GM18507 (cell line): ENCODE data around the gene FAM184B.

Experiments
- DNase-seq: peaks from one replicate; pipeline ENCODE4 v3.0.0; 2011; ENCODE audit warnings: low read depth; ENCODE audit not compliant: insufficient read length; ENCODE audit errors: extremely low spot score
- FAIRE-seq: peaks from 2 replicates; lab custom pipeline; 2011; peaks lifted over from hg19 to GRCh38; lab: Jason Lieb, UNC

FAM184B gene

GRCh38 chr4:17780501-17781299 is 721 bp downstream of the FAM184B start:
- DNase-seq (no peak), FAIRE-seq (no peak)

- DNase-seq (no peak), FAIRE-seq (no peak)
Measured at GRCh38 chr4:17778431-17778830, 3.0 kb downstream of the FAM184B start.

- FAIRE-seq, result no peak
- DNase-seq, result no peak
Measured at GRCh38 chr4:17773135-17773698, 8.2 kb downstream of the FAM184B start.

GRCh38 chr4:17771284-17771908 is 10.0 kb downstream of the FAM184B start:
- DNase-seq, result no peak
- no peak for FAIRE-seq

GRCh38 chr4:17770845-17771244 is 10.6 kb downstream of the FAM184B start:
- FAIRE-seq (no peak), DNase-seq (no peak)

GRCh38 chr4:17769406-17770174 is 11.8 kb downstream of the FAM184B start:
- no peak for FAIRE-seq

GRCh38 chr4:17766826-17767458 is 14.5 kb downstream of the FAM184B start:
- DNase-seq (no peak), FAIRE-seq (no peak)

More at GRCh38 chr4:17769406-17770174, 11.8 kb downstream of the FAM184B start:
- no peak for DNase-seq

GRCh38 chr4:17765514-17766286 is 15.7 kb downstream of the FAM184B start:
- no peak for FAIRE-seq

GRCh38 chr4:17763931-17764330 is 17.5 kb downstream of the FAM184B start:
- FAIRE-seq (no peak), DNase-seq (no peak)

More at GRCh38 chr4:17765514-17766286, 15.7 kb downstream of the FAM184B start:
- no peak for DNase-seq

GRCh38 chr4:17763416-17763815 is 18.0 kb downstream of the FAM184B start:
- FAIRE-seq (no peak), DNase-seq (no peak)

GRCh38 chr4:17762726-17763125 is 18.7 kb downstream of the FAM184B start:
- no peak for FAIRE-seq
- DNase-seq, result no peak

GRCh38 chr4:17761062-17761461 is 20.4 kb downstream of the FAM184B start:
- DNase-seq, result no peak
- no peak for FAIRE-seq

- FAIRE-seq (no peak), DNase-seq (no peak)
Measured at GRCh38 chr4:17760626-17761025, 20.8 kb downstream of the FAM184B start.

GRCh38 chr4:17758485-17758884 is 22.9 kb downstream of the FAM184B start:
- DNase-seq, result no peak

GRCh38 chr4:17757621-17758020 is 23.8 kb downstream of the FAM184B start:
- DNase-seq (no peak), FAIRE-seq (no peak)

More at GRCh38 chr4:17758485-17758884, 22.9 kb downstream of the FAM184B start:
- FAIRE-seq, result no peak

- no peak for DNase-seq
- FAIRE-seq, result no peak
Measured at GRCh38 chr4:17753646-17754045, 27.8 kb downstream of the FAM184B start.

GRCh38 chr4:17740702-17741101 is 40.7 kb downstream of the FAM184B start:
- DNase-seq, result no peak
- no peak for FAIRE-seq

- DNase-seq (no peak), FAIRE-seq (no peak)
Measured at GRCh38 chr4:17736484-17736883, 44.9 kb downstream of the FAM184B start.

- FAIRE-seq (no peak), DNase-seq (no peak)
Measured at GRCh38 chr4:17726911-17727310, 54.5 kb downstream of the FAM184B start.
